Chondrocyte (in vitro differentiated cells): Measurements from ENCODE around the gene GNB1L. TPM values are rescaled to one million over a fixed set of nuclear protein-coding genes. Genes with fewer than 3 reads are reported as not detected.

Experiments
- DNase-seq: peaks from one replicate; pipeline ENCODE4 v3.0.0; 2021; ENCODE audit warnings: mixed read lengths, low spot score
- H3K27ac Mint-ChIP-seq: one replicate; pipeline ENCODE4 v1.8.0; 2021; ENCODE audit warnings: mild to moderate bottlenecking, moderate library complexity, mixed read lengths; ENCODE audit not compliant: unreplicated experiment
- H3K27me3 Mint-ChIP-seq: 2 replicates; pipeline ENCODE4 v1.8.0; 2021; ENCODE audit warnings: low read depth, mixed read lengths
- H3K36me3 Mint-ChIP-seq: 2 replicates; pipeline ENCODE4 v1.8.0; 2021; ENCODE audit warnings: low read depth, mixed read lengths
- H3K4me1 Mint-ChIP-seq: 2 replicates; pipeline ENCODE4 v1.8.0; 2021; ENCODE audit warnings: low read depth, mild to moderate bottlenecking, mixed read lengths
- H3K4me3 Mint-ChIP-seq: one replicate; pipeline ENCODE4 v1.8.0; 2021; ENCODE audit warnings: mild to moderate bottlenecking, moderate library complexity, mixed read lengths; ENCODE audit not compliant: unreplicated experiment
- H3K9me3 Mint-ChIP-seq: 2 replicates; pipeline ENCODE4 v1.8.0; 2021; ENCODE audit warnings: low read depth, mixed read lengths
- total RNA-seq: library from RNA; stranded (reverse); gene quantifications from 3 replicates; pipeline ENCODE4 v1.2.1, GENCODE V29; 2021
- TF ChIP-seq, protein P1 (sequence below): fragments of 200-600 bp; sonication (generic); IDR thresholded peaks from 2 replicates; pipeline ENCODE4 v1.5.0; 2021; ENCODE audit warnings: antibody characterized with exemption, mild to moderate bottlenecking, moderate library complexity

GNB1L gene
- total RNA-seq, 1 donor from 2014 or later, result 5.3 TPM

DNA sequence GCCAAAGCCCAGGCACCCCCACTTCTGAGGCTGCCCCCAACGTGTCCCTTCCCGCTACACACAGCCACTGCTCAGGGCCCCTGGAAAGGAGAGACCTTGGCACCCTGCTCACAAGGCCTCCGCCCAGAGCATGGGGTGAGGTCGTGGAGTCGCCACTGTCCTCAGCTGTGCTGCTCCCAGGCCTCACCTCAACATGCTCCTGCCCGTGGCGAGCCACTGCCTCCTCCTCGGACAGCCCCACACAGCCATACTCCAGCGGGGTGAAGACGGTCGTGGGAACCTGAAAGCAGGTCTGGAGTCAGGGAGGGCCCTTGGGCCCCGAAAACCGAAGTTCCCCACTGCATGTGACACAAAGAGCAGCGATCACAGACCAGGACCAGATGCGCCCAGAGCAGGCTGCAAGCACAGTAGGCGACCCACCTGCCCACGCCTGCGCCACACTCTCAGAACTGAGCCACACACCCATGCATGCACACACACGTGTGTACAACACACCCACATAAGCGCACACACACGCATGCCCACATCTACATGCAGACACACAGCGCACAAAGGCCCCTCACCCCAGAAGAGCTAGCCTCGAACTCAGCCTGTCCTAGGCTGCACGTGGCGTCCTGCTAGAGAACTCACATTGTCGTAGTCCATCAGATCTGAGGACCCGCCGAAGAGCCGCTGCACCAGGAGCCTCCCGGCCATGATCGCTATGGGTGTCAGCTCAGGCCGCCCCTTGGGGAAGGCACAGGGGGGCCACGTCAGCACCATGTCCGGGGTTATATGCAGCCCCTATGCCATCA, 25.5 kb upstream of the GNB1L start:
- peak; percentile 89 for DNase-seq
- Mint-ChIP-seq H3K4me1 (peaks cover 55% of the 10 kb centered on the region), H3K27me3 (no peaks in the 10 kb centered on the region), H3K4me3 (peak overlapping the region; percentile 28), H3K9me3 (no peaks in the 10 kb centered on the region), H3K36me3 (no peaks in the 10 kb centered on the region), H3K27ac (peak overlapping the region; percentile 65)
- TF ChIP-seq, protein P1, sequence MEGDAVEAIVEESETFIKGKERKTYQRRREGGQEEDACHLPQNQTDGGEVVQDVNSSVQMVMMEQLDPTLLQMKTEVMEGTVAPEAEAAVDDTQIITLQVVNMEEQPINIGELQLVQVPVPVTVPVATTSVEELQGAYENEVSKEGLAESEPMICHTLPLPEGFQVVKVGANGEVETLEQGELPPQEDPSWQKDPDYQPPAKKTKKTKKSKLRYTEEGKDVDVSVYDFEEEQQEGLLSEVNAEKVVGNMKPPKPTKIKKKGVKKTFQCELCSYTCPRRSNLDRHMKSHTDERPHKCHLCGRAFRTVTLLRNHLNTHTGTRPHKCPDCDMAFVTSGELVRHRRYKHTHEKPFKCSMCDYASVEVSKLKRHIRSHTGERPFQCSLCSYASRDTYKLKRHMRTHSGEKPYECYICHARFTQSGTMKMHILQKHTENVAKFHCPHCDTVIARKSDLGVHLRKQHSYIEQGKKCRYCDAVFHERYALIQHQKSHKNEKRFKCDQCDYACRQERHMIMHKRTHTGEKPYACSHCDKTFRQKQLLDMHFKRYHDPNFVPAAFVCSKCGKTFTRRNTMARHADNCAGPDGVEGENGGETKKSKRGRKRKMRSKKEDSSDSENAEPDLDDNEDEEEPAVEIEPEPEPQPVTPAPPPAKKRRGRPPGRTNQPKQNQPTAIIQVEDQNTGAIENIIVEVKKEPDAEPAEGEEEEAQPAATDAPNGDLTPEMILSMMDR, result no peak

DNA sequence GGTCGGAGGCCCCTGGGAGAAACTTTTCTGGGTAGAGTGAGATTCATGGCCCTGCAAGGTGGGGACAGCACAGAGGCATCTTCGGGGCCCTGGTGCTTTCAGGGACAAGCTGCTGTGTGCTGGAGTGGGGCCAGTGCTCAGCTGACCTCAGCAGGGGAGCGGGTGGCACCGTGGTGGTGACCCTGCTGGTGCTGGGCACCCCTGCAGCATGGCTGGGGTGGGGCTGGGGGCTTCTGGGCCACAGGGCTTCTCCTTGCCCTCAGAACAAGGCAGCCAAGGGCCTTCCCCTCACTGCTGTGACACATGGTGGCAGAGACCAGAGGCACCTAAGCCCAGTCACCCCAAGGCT, 24.9 kb upstream of the GNB1L start:
- no peaks in the 10 kb centered on the region for H3K36me3 Mint-ChIP-seq
- H3K4me3 Mint-ChIP-seq, result no peak overlapping the region
- DNase-seq, result peak; percentile 87
- H3K27ac Mint-ChIP-seq, result peak overlapping the region; percentile 17
- no peaks in the 10 kb centered on the region for H3K27me3 Mint-ChIP-seq
- TF ChIP-seq, protein P1, result no peak
- no peaks in the 10 kb centered on the region for H3K9me3 Mint-ChIP-seq
- H3K4me1 Mint-ChIP-seq, result peaks cover 58% of the 10 kb centered on the region

- peaks cover 61% of the 10 kb centered on the region for H3K4me1 Mint-ChIP-seq
- H3K9me3 Mint-ChIP-seq, result no peaks in the 10 kb centered on the region
- H3K27ac Mint-ChIP-seq, result peak overlapping the region; percentile 0
Observed at GRCh38 chr22:19879246-19879570, 24.5 kb upstream of the GNB1L start.

DNA sequence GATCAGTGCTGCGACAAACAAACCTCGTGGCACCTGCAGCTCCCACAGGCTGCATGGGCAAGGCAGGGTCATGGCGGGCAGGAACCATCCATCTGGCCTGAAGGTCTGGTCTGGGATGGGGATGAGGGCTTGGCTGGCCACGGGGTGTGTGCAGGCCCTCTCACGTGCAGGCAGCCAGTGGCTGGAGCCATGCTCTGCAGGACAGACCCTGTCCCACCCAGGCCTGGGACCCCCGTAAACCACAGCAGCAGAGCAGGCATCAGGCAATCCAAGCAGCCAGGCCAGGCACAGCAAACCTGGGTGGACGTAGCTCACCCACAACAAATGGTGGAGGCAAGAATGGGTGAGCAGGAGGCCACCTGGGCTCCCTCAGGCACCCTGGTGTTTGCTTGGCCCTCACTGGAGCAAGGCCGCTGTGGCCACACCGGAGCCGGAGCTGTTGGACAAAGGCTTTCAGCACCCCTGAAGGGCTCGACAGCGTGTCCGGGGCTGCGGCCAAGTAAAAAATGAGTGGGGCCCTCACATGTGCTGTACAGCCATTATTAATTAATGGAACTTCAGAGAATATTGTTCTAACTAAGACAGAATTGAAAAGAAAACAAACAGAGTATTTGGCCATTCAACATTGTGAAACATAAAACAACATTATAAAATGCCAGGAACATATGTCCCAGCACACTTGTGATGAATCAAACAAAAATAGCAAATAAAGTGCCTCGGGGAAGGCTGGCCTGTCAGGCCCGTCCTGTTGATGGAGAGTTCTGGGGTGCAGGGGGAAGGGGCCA, 24.0 kb upstream of the GNB1L start:
- Mint-ChIP-seq H3K4me1 (peaks cover 61% of the 10 kb centered on the region), H3K4me3 (no peak overlapping the region), H3K36me3 (no peaks in the 10 kb centered on the region), H3K9me3 (no peaks in the 10 kb centered on the region), H3K27me3 (no peaks in the 10 kb centered on the region), H3K27ac (peak overlapping the region; percentile 0)
- TF ChIP-seq, protein P1, result no peak
- DNase-seq, result peak; percentile 85

More at GRCh38 chr22:19879246-19879570, 24.5 kb upstream of the GNB1L start:
- Mint-ChIP-seq H3K36me3 (no peaks in the 10 kb centered on the region), H3K27me3 (no peaks in the 10 kb centered on the region), H3K4me3 (no peak overlapping the region)
- TF ChIP-seq, protein P1, result no peak
- DNase-seq, result peak; percentile 77

DNA sequence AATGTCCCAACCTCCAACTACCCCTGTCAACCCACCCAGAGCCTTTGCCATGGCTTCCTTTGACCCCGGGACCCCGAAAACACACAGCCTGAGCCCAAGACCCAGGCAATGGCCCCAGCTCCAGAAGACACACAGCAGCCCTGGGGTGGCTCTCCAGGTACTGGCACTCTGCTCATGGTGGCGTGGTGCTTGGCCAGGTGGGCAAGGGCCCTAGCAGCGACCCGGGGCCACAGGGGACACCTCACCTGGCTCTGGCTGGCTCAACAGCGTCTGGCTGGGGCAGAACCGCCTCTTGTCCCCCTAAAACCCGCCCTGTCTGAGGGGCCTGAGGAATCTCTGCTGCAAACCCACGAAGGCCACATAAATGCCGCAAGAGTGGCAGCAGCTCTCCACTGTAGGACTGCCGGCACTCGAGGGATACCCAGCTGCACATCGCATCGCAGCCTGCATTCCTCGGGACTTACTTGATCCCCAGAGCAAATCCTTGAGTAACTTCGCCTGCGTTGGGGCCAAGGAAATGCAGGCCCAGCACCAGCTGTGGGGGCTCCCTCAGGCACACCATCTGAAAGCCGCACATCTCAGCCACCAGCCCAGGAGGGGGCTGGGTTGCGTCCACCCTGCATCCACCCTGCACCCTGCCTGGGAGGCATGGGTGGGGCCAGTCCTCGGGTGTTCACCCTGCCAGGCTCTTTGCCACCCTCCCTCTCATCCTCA, 23.1 kb upstream of the GNB1L start:
- Mint-ChIP-seq H3K27ac (no peak overlapping the region), H3K9me3 (no peaks in the 10 kb centered on the region), H3K4me1 (peaks cover 58% of the 10 kb centered on the region), H3K36me3 (no peaks in the 10 kb centered on the region), H3K27me3 (no peaks in the 10 kb centered on the region), H3K4me3 (peak overlapping the region; percentile 24)
- TF ChIP-seq, protein P1, result no peak
- DNase-seq, result peak; percentile 72
